Neuron (in vitro differentiated cells): ENCODE measurements around the gene TUBB2B.
"Not testable (repeated sequence)": the region's sequence is repeated elsewhere in the genome, so short reads cannot be mapped to it uniquely, and the experiment has no call there.

Source experiments
- H2AFZ ChIP-seq: one replicate; pipeline ENCODE4 v1.6.1; 2013; ENCODE audit warnings: low read depth, mild to moderate bottlenecking, inconsistent platforms, low read length, moderate library complexity
- H3K27me3 ChIP-seq: one replicate; pipeline ENCODE4 v1.6.1; 2013; ENCODE audit warnings: low read length; ENCODE audit not compliant: insufficient read depth
- H3K36me3 ChIP-seq: one replicate; pipeline ENCODE4 v1.6.1; 2013; ENCODE audit warnings: low read length; ENCODE audit not compliant: insufficient read depth
- H3K4me1 ChIP-seq: one replicate; pipeline ENCODE4 v1.6.1; 2013; ENCODE audit warnings: low read length; ENCODE audit not compliant: insufficient read depth
- H3K4me3 ChIP-seq: 2 replicates; pipeline ENCODE4 v1.5.1; 2013; ENCODE audit warnings: mild to moderate bottlenecking, low read length, moderate library complexity
- H3K9me3 ChIP-seq: one replicate; pipeline ENCODE4 v1.6.1; 2013; ENCODE audit warnings: low read length

The TUBB2B gene

DNA sequence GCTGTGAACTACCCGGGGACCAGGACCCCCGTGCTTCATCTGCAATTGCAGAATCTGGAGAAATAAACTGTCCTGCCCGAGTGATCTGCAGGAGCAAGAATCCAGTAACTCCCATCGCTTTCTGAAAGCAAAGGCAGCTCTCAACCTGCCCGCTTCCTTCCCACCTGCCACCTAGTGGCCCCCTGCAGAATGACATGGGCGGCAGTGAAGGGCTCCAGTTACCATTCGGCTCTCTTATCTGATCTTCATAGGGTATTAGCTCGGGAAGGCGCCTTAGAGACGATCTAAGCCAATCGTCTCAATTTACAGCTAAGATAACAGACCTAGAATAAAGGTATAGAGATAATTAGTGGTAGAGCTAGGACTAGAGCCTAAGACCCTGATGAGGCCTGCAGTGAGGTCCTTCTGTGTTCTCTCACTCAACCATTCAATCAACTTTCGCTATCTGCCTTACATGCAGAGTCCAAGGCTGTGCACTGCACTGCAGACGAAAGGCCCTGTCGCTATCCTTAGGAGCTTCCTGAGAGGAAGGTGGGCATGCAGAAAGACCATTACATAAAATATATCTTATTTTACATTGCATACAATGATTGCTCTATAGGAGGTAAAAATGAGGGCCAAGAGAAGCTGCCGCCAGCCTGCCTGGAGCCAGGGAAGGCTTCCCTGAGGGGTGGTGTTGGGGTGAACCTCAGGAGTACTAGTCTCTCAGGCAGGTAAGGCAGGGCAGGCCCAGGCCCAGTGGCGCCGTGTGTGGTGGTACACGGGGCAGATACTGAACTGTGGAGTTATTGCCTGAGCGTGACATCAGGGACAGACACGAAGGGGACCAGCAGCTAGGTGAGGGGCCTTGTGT lies 24.2 kb upstream of the TUBB2B start:
- no peak overlapping the region for H2AFZ ChIP-seq
- peaks cover 30% of the 10 kb centered on the region for H3K4me1 ChIP-seq
- no peaks in the 10 kb centered on the region for H3K36me3 ChIP-seq
- H3K27me3 ChIP-seq, result no peaks in the 10 kb centered on the region
- no peak overlapping the region for H3K4me3 ChIP-seq
- H3K9me3 ChIP-seq, result no peaks in the 10 kb centered on the region

DNA sequence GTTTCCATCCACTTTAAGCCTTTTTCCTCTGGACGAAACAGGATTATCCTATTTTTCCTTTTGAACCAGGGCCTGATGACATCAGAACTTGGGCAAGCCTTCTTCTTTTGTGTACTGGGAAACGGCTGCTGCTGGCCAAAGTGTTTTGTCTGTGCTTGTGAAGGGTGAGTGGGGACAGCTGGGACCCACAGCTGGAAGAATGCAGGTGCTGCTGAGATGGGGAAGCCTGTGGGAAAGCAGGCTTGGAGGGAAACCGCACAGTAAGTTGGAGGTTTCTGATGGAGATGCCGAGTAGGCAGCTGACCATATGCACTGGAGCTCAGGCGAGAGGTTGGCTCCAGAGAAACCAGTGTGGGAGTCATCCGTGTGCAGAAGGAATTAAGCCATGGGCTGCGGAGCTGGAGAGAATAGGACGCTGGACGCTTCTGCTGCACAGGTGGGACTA lies 22.8 kb upstream of the TUBB2B start:
- Histone ChIP-seq H3K4me3 (no peak overlapping the region), H3K4me1 (peaks cover 30% of the 10 kb centered on the region), H3K9me3 (no peaks in the 10 kb centered on the region), H2AFZ (no peak overlapping the region), H3K36me3 (peaks cover 3% of the 10 kb centered on the region), H3K27me3 (no peaks in the 10 kb centered on the region)

DNA sequence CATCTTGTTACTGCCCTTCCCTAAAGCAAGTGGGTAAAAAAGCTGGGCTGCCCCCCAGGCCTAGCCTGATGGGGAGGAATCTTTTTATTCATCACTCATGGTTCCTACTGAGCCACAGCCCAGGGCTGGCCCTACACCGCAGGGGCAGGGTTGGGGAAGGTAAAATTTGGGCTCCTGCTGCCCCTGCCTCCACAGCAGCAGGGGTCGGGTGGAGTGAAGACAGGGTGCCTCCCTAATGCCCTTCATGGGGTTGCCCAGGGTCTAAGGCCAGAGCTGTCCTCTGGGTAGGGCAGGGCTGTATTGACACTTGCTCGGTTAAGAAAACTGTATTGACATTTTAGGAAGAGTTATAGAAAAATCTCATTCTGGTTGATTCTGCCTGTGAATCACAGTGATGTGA lies 22.4 kb upstream of the TUBB2B start:
- Histone ChIP-seq H3K36me3 (peaks cover 5% of the 10 kb centered on the region), H2AFZ (no peak overlapping the region), H3K4me3 (no peak overlapping the region), H3K9me3 (no peaks in the 10 kb centered on the region), H3K27me3 (no peaks in the 10 kb centered on the region), H3K4me1 (peaks cover 30% of the 10 kb centered on the region)

DNA sequence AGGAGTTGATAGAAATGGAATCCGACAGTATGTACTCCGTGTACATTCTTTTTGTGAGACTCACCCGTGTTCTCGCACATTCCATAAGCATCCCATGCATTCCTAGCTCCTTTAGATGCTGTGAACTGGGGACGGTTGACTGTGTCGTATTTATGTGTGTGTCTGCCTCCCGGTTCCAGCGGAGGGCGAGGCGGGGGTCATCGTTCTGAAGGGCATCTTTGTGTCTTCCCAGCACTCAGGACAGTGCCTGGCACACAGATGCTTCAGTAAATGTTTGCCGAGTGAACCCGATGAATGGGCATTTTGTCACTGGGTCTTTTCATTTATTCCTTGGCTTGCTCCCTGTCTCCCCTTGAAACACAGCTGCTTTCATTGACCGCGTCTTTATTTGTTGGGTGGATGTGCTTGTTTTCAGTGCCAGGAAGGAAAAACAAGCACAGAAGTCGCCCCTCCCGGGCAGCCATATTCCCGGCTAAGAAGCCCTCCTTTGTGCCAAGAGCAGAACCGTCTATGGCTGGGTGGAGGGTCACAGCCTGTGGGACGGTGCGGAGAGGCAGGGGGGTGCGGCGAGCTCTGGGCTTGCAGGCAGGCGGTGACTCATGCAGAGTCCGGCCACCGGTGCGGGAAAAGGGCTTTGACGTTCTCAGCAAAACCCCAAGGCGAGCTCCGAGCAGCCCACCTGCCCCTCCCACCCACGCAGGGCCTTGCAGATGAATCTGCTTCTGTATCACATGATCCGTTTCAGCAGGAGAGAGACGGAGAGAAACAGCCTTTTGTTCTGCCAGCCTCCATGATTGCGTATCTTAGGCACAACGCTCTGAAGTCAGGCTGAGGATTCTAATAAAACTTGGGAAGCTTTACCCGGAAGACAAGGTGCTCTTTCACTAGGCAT lies 20.0 kb upstream of the TUBB2B start:
- Histone ChIP-seq H3K9me3 (peaks cover 4% of the 10 kb centered on the region), H2AFZ (peak overlapping the region; percentile 17), H3K36me3 (peaks cover 13% of the 10 kb centered on the region), H3K27me3 (no peaks in the 10 kb centered on the region), H3K4me3 (no peak overlapping the region), H3K4me1 (peaks cover 33% of the 10 kb centered on the region)

DNA sequence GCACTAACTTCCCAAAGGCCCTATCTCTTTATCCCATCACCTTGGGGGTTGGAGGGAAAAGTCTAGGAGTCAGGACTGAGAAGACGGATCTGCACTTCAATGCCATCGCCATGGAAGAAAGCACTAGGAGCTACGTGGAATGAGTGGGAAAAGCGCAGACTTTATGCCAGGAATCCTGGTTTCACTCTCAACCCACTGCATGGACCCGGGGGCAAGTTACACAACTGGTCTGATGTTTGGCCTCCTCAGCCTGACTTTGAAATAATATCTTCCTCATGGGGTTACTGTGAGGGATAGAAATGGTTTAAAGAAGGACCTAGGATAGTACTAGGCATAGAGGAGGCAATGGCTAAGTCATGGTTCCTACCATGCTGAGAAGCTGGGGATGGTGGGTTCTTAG lies 17.8 kb upstream of the TUBB2B start:
- no peaks in the 10 kb centered on the region for H3K27me3 ChIP-seq
- H3K4me3 ChIP-seq, result no peak overlapping the region
- H3K9me3 ChIP-seq, result peaks cover 4% of the 10 kb centered on the region
- H2AFZ ChIP-seq, result no peak overlapping the region
- peaks cover 13% of the 10 kb centered on the region for H3K36me3 ChIP-seq
- peaks cover 23% of the 10 kb centered on the region for H3K4me1 ChIP-seq

DNA sequence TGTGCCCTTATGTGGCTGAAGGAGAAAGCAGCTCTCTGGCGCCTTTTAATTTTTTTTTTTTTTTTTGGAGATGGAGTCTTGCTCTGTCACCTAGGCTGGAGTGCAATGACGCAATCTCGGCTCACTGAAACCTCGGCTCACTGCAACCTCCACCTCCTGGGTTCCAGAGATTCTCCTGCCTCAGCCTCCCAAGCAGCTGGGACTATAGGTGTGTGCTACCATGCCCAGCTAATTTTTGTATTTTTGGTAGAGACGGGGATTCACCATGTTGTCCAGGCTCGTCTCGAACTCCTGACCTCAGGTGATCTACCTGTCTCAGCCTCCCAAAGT lies 17.3 kb upstream of the TUBB2B start:
- Histone ChIP-seq H3K4me1 (peaks cover 20% of the 10 kb centered on the region), H3K36me3 (peaks cover 13% of the 10 kb centered on the region)
- not testable (repeated sequence) for H3K4me3 ChIP-seq, H2AFZ ChIP-seq, H3K27me3 ChIP-seq, H3K9me3 ChIP-seq

DNA sequence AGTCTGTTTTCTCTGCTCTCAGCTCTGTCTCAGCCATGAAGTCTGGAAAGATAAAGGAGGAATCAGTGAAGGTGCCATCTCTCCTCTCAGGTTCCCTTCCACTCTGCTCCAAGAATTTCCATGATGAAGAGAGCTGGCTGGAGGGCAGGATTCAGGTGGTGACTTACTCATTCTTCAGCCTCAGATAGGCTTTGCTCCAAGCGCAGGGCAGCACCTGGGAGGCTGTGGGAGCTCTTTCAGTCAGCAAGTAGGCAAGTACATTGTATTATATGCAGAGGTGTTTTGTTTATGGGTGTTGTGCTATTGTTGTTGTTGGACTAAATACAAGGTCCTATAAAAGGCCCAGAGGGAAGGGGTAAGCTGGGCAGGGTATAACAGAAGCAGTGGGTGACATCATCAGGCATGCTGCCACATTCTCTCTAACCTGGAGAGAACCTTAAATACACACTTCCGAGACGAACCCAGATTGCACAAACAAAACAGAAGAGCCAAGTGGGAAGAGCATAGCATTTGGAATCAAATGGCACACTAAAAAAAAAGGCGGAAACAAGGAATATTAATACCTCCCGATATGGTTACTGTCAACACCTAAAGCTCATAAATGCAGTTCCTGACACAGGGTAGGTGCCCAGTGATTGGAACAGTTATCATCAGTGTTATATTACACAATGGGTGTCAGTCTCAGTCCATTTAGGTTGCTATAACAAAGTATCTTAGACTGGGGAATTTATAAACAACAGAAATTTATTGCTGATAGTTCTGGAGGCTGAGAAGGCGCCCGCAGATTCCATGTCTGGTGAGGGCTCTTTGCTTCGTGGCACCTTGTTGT lies 16.8 kb upstream of the TUBB2B start:
- Histone ChIP-seq H3K9me3 (peaks cover 4% of the 10 kb centered on the region), H3K27me3 (no peaks in the 10 kb centered on the region), H3K4me3 (no peak overlapping the region), H3K36me3 (peaks cover 13% of the 10 kb centered on the region), H3K4me1 (peaks cover 20% of the 10 kb centered on the region), H2AFZ (no peak overlapping the region)

DNA sequence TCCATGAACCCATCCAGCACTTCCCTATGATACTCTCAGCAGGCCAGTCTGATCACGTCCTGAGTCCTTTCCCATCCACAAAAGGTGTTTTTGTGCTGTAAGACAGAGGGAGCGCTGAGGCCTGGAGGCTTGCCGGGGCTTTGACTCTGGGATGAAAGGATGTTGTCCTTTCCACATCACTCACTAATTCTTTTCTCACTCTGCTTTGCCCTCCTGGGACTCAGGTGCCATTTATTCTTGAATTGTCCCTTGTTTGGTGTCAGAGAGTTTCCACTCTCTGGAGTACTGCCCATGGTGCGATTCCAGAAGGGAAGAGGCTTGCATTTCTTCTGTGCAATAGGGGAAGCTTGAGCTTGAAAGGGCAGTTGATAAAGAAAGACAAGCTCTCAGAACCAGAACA lies 15.3 kb upstream of the TUBB2B start:
- H3K9me3 ChIP-seq, result peaks cover 4% of the 10 kb centered on the region
- no peak overlapping the region for H2AFZ ChIP-seq
- no peak overlapping the region for H3K4me3 ChIP-seq
- H3K27me3 ChIP-seq, result no peaks in the 10 kb centered on the region
- peaks cover 11% of the 10 kb centered on the region for H3K4me1 ChIP-seq
- H3K36me3 ChIP-seq, result peaks cover 13% of the 10 kb centered on the region

DNA sequence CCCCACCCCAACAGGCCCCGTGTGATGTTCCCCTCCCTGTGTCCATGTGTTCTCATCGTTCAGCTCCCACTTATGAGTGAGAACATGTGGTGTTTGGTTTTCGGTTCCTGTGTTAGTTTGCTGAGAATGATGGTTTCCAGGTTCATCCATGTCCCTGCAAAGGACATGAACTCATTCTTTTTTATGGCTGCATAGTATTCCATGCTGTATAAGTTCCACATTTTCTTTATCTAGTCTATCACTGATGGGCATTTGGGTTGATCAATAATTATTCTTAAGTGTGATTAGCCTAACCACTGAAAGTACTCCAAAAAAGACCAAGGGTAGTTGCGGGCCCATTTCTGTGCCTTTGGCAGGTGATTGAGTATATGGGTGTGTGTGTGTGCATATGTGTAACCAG lies 14.3 kb upstream of the TUBB2B start:
- H2AFZ ChIP-seq, H3K4me3 ChIP-seq, H3K27me3 ChIP-seq, H3K4me1 ChIP-seq, H3K9me3 ChIP-seq: not testable (repeated sequence)
- H3K36me3 ChIP-seq, result peaks cover 13% of the 10 kb centered on the region

DNA sequence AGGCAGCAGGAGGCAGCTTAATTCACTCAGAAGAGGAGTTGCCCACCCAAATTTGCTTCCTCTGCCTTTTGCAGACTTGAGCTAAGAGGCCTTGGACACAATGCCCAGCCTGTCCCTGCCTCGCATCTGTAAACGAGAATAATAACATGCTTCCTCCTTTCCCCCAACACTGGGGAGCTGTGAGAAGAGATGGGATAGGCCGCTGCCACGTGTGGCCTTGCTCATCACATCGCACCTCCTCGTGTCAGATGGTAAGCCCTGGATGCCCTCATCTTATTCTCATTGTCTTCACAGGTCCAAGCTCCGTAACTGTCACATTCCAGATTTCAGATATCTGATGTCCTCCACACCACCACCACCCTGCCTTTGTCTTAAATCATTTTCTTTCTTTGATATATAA lies 13.1 kb upstream of the TUBB2B start:
- no peak overlapping the region for H2AFZ ChIP-seq
- H3K4me1 ChIP-seq, result peaks cover 3% of the 10 kb centered on the region
- peaks cover 17% of the 10 kb centered on the region for H3K36me3 ChIP-seq
- peaks cover 4% of the 10 kb centered on the region for H3K9me3 ChIP-seq
- H3K4me3 ChIP-seq, result no peak overlapping the region
- H3K27me3 ChIP-seq, result no peaks in the 10 kb centered on the region

DNA sequence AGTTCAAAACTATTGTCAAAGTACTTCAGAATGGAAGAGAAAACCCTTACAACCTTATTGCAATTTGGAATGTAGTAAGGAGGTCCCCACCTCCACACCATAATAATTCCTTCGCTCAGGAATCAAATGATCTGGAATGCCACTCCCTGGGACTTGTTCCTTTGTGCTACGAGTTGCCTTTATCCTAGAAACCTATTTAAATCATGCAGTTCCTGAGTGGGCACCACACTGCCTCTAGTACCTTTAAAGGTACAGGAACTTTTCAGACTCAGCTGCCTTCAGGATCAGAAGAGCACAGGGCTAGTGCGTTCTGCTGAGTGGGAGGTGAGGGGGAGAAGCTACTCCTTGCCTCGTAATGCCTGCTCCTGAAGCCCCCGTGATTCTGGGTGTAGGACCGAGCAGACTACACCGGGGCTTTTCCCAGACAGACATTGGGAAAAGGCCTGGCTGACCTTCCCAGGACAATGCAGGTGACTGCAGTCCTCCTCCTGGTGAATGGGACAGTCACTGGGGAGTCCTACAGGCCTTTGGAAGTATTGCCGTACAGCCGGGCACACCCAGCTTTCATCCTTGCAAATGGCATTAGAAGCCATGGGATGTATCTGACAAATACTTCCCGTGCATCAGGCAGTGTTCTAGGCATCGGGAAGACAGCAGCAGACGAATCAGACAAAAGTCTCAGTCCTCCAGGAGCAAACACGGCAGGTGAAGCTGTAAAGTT lies 11.8 kb upstream of the TUBB2B start:
- H3K4me1 ChIP-seq, result peaks cover 6% of the 10 kb centered on the region

More for the DNA sequence above, 11.8 kb upstream of the TUBB2B start:
- Histone ChIP-seq H2AFZ (no peak overlapping the region), H3K36me3 (peaks cover 9% of the 10 kb centered on the region), H3K9me3 (peaks cover 2% of the 10 kb centered on the region), H3K27me3 (no peaks in the 10 kb centered on the region), H3K4me3 (no peak overlapping the region)
